Measurements from ENCODE around the gene UBTF.

Gene UBTF

DNA sequence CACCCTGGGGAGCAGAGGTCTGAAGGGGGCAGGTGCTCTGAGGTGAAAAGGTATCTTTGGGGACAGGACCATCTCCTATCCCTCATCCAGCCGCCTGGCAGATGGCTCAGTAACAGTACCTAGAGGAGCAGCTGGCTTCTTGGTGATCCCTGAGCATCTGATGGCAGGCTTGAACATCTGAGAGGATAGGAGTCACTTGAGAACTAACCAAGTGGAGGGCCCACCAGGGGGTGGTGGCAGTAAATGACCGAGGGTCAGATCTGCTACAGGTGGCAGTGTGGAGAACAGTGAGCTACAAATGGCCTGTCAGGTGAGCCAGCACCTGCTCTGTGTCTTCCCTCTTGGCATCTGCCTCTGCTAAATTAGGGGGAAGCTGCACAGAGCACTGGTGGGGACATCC lies 64.0 kb downstream of the UBTF start:
- TF ChIP-seq, protein P1, sequence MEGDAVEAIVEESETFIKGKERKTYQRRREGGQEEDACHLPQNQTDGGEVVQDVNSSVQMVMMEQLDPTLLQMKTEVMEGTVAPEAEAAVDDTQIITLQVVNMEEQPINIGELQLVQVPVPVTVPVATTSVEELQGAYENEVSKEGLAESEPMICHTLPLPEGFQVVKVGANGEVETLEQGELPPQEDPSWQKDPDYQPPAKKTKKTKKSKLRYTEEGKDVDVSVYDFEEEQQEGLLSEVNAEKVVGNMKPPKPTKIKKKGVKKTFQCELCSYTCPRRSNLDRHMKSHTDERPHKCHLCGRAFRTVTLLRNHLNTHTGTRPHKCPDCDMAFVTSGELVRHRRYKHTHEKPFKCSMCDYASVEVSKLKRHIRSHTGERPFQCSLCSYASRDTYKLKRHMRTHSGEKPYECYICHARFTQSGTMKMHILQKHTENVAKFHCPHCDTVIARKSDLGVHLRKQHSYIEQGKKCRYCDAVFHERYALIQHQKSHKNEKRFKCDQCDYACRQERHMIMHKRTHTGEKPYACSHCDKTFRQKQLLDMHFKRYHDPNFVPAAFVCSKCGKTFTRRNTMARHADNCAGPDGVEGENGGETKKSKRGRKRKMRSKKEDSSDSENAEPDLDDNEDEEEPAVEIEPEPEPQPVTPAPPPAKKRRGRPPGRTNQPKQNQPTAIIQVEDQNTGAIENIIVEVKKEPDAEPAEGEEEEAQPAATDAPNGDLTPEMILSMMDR (IDR thresholded peaks at IDR 0.05; ENCODE audit: extremely low read depth, insufficient read depth, missing control alignments), result no peak
- no peak for DNase-seq (ENCODE audit: low spot score)
- in situ Hi-C loops (cut with MboI; ENCODE audit: low pct_unique_long_range_greater_than_20kb, low sequenced_read_pairs, unreplicated experiment), result no loop called here
